ENCODE data around the gene WDTC1. TPM values are rescaled to one million over a fixed set of nuclear protein-coding genes. Genes with fewer than 3 reads are reported as not detected.

Gene WDTC1
- total RNA-seq, 1 experiment from 2014 or later, result 23.7 TPM

- peaks cover 21% of the 10 kb centered on the region for H3K4me1 ChIP-seq (ENCODE audit: insufficient read depth, low read length)
- intact Hi-C loops (cut with micrococcal nuclease), result no loop called here
- peak; percentile 92 for ATAC-seq
- H3K9ac ChIP-seq (ENCODE audit: low read length), result peak overlapping the region; percentile 85
- ChIA-PET POLR2A (ENCODE audit: unreplicated experiment) (interaction anchor here (0.5 kb wide), 1 partner anchor 208 kb away, joined by 3 read pairs; no protein-coding TSS in a partner anchor), CTCF (interaction anchor here (0.5 to 0.6 kb wide), 2 partner anchors 29 to 37 kb away, joined by 3 to 5 read pairs; partner anchors contain the start of gene SLC9A1)
- peak; percentile 90 for DNase-seq
- no peaks in the 10 kb centered on the region for H4K20me1 ChIP-seq (ENCODE audit: low read length)
- no peak for TF ChIP-seq CTCF (conservative IDR thresholded peaks at IDR 0.05; ENCODE audit: low read depth, low read length)
- peak overlapping the region; percentile 99 for H3K27ac ChIP-seq (ENCODE audit: low read length)
- H3K9me3 ChIP-seq (ENCODE audit: low read length), result no peaks in the 10 kb centered on the region
- TSS peak; percentile 96 for BruUV-seq (replicated peaks)
- H3K79me2 ChIP-seq (ENCODE audit: low read length), result no peaks in the 10 kb centered on the region
- no peak overlapping the region for H3K4me3 ChIP-seq (ENCODE audit: low read length)
- H3K4me2 ChIP-seq (ENCODE audit: low read length), result peak overlapping the region; percentile 70
- no peaks in the 10 kb centered on the region for H3K36me3 ChIP-seq (ENCODE audit: low read depth, low read length)
- peak overlapping the region; percentile 41; the same call in 1 of the 2 replicates for H2AFZ ChIP-seq (ENCODE audit: low read length)
- no peaks in the 10 kb centered on the region for H3K9me2 ChIP-seq (replicated peaks; ENCODE audit: low read length)
- H3K27me3 ChIP-seq (ENCODE audit: low read length), result no peaks in the 10 kb centered on the region
- H3F3A ChIP-seq (ENCODE audit: low read length, unreplicated experiment), result no peaks in the 10 kb centered on the region
These were observed 42.3 kb upstream of the WDTC1 start for GRCh38 chr1:27192039-27192529.

GRCh38 chr1:27193194-27193593 lies 41.2 kb upstream of the WDTC1 start:
- H3K9ac ChIP-seq (ENCODE audit: low read length), result peak overlapping the region; percentile 32
- BruUV-seq (replicated peaks), result TSS peak; percentile 98
- ATAC-seq (no peak), DNase-seq (no peak)
- no peaks in the 10 kb centered on the region for H3F3A ChIP-seq (ENCODE audit: low read length, unreplicated experiment)
- H3K9me2 ChIP-seq (replicated peaks; ENCODE audit: low read length), result no peaks in the 10 kb centered on the region
- intact Hi-C loops (cut with micrococcal nuclease), result no loop called here
- no peaks in the 10 kb centered on the region for H3K9me3 ChIP-seq (ENCODE audit: low read length)
- no peaks in the 10 kb centered on the region for H4K20me1 ChIP-seq (ENCODE audit: low read length)
- CTCF ChIA-PET, result no interaction called here
- H3K36me3 ChIP-seq (ENCODE audit: low read depth, low read length), result no peaks in the 10 kb centered on the region
- H3K4me1 ChIP-seq (ENCODE audit: insufficient read depth, low read length), result peaks cover 21% of the 10 kb centered on the region
- POLR2A ChIA-PET (ENCODE audit: unreplicated experiment), result no interaction called here
- H3K27me3 ChIP-seq (ENCODE audit: low read length), result no peaks in the 10 kb centered on the region
- no peaks in the 10 kb centered on the region for H3K79me2 ChIP-seq (ENCODE audit: low read length)
- TF ChIP-seq EZH2 (IDR thresholded peaks at IDR 0.05; ENCODE audit: low read length, unreplicated experiment) (no peak), EZH2phosphoT487 (IDR thresholded peaks at IDR 0.05; ENCODE audit: borderline replicate concordance, low read length) (no peak), CTCF (conservative IDR thresholded peaks at IDR 0.05; ENCODE audit: low read depth, low read length) (no peak)
- peak overlapping the region; percentile 41; the same call in 1 of the 2 replicates for H2AFZ ChIP-seq (ENCODE audit: low read length)
- peak overlapping the region; percentile 99 for H3K27ac ChIP-seq (ENCODE audit: low read length)
- peak overlapping the region; percentile 70 for H3K4me2 ChIP-seq (ENCODE audit: low read length)
- peak overlapping the region; percentile 21; the same call in 1 of the 2 replicates for H3K4me3 ChIP-seq (ENCODE audit: low read length)

- ATAC-seq, result no peak
- no TSS peak for BruUV-seq (replicated peaks)
- Histone ChIP-seq H3K9ac (ENCODE audit: low read length) (no peak overlapping the region), H3K79me2 (ENCODE audit: low read length) (no peaks in the 10 kb centered on the region), H3K4me2 (ENCODE audit: low read length) (no peak overlapping the region), H4K20me1 (ENCODE audit: low read length) (no peaks in the 10 kb centered on the region), H3K4me1 (ENCODE audit: insufficient read depth, low read length) (no peaks in the 10 kb centered on the region), H3K36me3 (ENCODE audit: low read depth, low read length) (no peaks in the 10 kb centered on the region), H3K4me3 (ENCODE audit: low read length) (no peak overlapping the region), H3K27ac (ENCODE audit: low read length) (no peak overlapping the region), H3K9me2 (replicated peaks; ENCODE audit: low read length) (no peaks in the 10 kb centered on the region), H3F3A (ENCODE audit: low read length, unreplicated experiment) (no peaks in the 10 kb centered on the region), H2AFZ (ENCODE audit: low read length) (no peak overlapping the region), H3K27me3 (ENCODE audit: low read length) (no peaks in the 10 kb centered on the region), H3K9me3 (ENCODE audit: low read length) (no peaks in the 10 kb centered on the region)
- POLR2A ChIA-PET (ENCODE audit: unreplicated experiment), result no interaction called here
- no peak for TF ChIP-seq CTCF (conservative IDR thresholded peaks at IDR 0.05; ENCODE audit: low read depth, low read length)
- TF ChIP-seq EZH2 (IDR thresholded peaks at IDR 0.05; ENCODE audit: low read length, unreplicated experiment), result no peak
- no peak for TF ChIP-seq EZH2phosphoT487 (IDR thresholded peaks at IDR 0.05; ENCODE audit: borderline replicate concordance, low read length)
- CTCF ChIA-PET, result interaction anchor here (0.7 to 0.9 kb wide), 2 partner anchors 89 to 562 kb away, joined by 3 to 7 read pairs; no protein-coding TSS in a partner anchor
- DNase-seq, result no peak
- intact Hi-C loops (cut with micrococcal nuclease), result no loop called here
These were observed 33.1 kb upstream of the WDTC1 start for GRCh38 chr1:27201295-27201694.
